MM.1S (cell line): Measurements from ENCODE around the gene CNTN5.

ENCODE experiments used
- EZH2phosphoT487 ChIP-seq: fragments of 300-600 bp; sonication (generic); IDR thresholded peaks from 2 replicates; pipeline ENCODE4 v1.6.1; 2018; ENCODE audit warnings: antibody characterized with exemption, low read length
- TF ChIP-seq, protein P1 (sequence below): fragments of 300-600 bp; sonication (generic); IDR thresholded peaks from 2 replicates; pipeline ENCODE4 v1.5.1; 2016; ENCODE audit warnings: antibody characterized with exemption, low read length, mixed read lengths

GRCh38 chr11:99281331-99281730 lies 260.6 kb downstream of the CNTN5 start:
- TF ChIP-seq, protein P1, sequence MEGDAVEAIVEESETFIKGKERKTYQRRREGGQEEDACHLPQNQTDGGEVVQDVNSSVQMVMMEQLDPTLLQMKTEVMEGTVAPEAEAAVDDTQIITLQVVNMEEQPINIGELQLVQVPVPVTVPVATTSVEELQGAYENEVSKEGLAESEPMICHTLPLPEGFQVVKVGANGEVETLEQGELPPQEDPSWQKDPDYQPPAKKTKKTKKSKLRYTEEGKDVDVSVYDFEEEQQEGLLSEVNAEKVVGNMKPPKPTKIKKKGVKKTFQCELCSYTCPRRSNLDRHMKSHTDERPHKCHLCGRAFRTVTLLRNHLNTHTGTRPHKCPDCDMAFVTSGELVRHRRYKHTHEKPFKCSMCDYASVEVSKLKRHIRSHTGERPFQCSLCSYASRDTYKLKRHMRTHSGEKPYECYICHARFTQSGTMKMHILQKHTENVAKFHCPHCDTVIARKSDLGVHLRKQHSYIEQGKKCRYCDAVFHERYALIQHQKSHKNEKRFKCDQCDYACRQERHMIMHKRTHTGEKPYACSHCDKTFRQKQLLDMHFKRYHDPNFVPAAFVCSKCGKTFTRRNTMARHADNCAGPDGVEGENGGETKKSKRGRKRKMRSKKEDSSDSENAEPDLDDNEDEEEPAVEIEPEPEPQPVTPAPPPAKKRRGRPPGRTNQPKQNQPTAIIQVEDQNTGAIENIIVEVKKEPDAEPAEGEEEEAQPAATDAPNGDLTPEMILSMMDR = no peak
- no peak for TF ChIP-seq EZH2phosphoT487
